ENCODE data around the gene EGFR.

EGFR gene

DNA sequence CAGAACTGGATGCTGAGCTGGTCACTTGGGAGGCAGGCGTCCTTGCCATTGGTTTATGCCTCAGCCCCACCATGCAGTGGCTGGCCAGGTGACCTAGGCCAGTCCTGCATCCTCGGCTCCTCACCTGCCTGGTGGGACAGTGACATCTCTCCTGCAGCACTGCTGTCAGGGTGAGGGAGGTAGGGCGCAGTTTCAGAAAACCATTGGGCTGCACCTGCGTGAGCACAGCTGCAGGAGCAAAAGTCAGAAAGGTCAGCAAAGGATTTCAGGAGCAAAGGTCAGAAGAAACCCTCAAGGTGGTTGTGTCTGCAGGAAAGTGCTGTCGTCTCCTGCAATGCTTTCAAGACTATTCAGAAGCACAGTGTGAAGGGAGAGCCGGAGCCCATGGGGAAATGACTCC lies 48.1 kb downstream of the EGFR start:
- H3K9me3 ChIP-seq (ENCODE audit: control insufficient read depth, low read depth, low read length): no peaks in the 10 kb centered on the region
- no peak overlapping the region for H3K9ac ChIP-seq (ENCODE audit: low read length)
- H3K4me3 ChIP-seq (ENCODE audit: low read length): no peak overlapping the region
- no peaks in the 10 kb centered on the region for H3K27me3 ChIP-seq (ENCODE audit: control insufficient read depth, insufficient read depth, low read length)
- no peak overlapping the region for H3K27ac ChIP-seq (ENCODE audit: low read length)
- H3K4me1 ChIP-seq (ENCODE audit: control insufficient read depth, low read depth, low read length): peaks cover 13% of the 10 kb centered on the region
- H3K36me3 ChIP-seq (ENCODE audit: control insufficient read depth, low read depth, low read length): no peaks in the 10 kb centered on the region

DNA sequence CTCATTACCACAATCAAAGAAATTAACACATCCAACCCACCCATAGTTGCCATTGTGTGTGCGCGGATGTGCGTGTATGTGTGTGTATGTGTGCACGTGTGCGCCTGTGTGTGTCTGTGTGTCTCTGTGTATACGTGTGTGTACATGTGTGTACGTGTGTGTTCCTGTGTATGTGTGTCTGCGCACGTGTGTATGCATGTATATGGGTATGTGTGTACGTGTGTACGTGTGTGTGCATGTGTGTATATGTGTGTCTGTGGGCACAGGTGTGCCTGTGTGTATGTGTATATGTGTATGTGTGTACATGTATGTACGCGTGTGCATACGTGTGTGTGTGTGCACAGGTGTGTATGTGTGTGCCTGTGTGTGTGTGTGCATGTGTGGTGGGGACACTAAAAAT lies 48.9 kb downstream of the EGFR start:
- Histone ChIP-seq H3K27me3 (ENCODE audit: control insufficient read depth, insufficient read depth, low read length) (no peaks in the 10 kb centered on the region), H3K4me1 (ENCODE audit: control insufficient read depth, low read depth, low read length) (peaks cover 13% of the 10 kb centered on the region), H3K9me3 (ENCODE audit: control insufficient read depth, low read depth, low read length) (no peaks in the 10 kb centered on the region), H3K4me3 (ENCODE audit: low read length) (no peak overlapping the region), H3K36me3 (ENCODE audit: control insufficient read depth, low read depth, low read length) (no peaks in the 10 kb centered on the region), H3K9ac (ENCODE audit: low read length) (no peak overlapping the region), H3K27ac (ENCODE audit: low read length) (no peak overlapping the region)

DNA sequence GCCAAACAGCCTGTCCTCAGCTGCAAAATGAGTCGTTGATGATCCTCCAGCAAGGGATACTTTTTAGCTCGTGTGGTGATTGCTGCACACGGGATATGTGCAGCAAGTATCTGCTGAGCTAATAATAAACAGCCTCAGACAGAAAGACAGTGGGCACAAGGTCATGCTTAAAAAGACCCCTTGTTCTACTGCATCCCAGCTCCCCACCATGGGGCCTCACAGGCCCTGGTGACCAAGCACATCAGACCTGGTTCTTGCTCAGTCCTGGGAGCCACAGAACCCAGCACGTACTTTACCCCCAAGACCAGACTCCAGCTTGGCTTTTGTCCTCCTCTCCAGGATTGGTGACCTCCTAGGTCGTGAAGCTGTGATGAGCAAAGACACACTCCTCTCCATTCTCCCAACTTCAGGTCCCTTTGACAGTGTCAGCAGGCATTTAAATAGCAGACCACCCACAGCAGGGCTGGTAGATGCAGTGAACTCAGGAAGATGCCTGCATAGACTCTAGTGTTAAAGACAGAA lies 50.5 kb downstream of the EGFR start:
- no peak overlapping the region for H3K4me3 ChIP-seq (ENCODE audit: low read length)
- no peaks in the 10 kb centered on the region for H3K36me3 ChIP-seq (ENCODE audit: control insufficient read depth, low read depth, low read length)
- peaks cover 13% of the 10 kb centered on the region for H3K4me1 ChIP-seq (ENCODE audit: control insufficient read depth, low read depth, low read length)
- no peaks in the 10 kb centered on the region for H3K9me3 ChIP-seq (ENCODE audit: control insufficient read depth, low read depth, low read length)
- H3K9ac ChIP-seq (ENCODE audit: low read length): no peak overlapping the region
- no peaks in the 10 kb centered on the region for H3K27me3 ChIP-seq (ENCODE audit: control insufficient read depth, insufficient read depth, low read length)
- H3K27ac ChIP-seq (ENCODE audit: low read length): no peak overlapping the region

DNA sequence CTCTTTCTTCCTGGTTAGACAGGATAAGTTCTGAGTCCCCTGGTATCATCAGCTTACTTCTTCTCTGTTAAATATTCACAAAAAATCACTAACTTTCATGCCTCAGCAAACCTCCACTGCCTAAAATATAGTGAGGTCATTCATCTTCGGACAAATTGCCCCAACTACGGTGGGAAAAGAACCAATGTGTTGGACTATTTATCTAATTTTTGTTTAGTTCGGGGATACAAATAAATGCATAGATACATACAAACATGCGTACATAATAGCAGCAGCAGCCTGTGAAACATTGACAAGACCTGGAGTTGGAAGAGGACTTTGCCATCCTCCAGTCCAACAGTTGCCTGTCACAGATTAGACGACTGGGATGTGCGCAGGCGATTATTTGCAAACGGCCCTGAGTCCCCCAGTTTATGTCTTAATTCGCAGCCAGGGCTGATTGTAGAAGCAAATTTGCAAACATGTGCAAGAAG lies 51.5 kb downstream of the EGFR start:
- Histone ChIP-seq H3K27ac (ENCODE audit: low read length) (no peak overlapping the region), H3K36me3 (ENCODE audit: control insufficient read depth, low read depth, low read length) (no peaks in the 10 kb centered on the region), H3K9me3 (ENCODE audit: control insufficient read depth, low read depth, low read length) (no peaks in the 10 kb centered on the region), H3K9ac (ENCODE audit: low read length) (no peak overlapping the region), H3K4me3 (ENCODE audit: low read length) (no peak overlapping the region), H3K27me3 (ENCODE audit: control insufficient read depth, insufficient read depth, low read length) (no peaks in the 10 kb centered on the region), H3K4me1 (ENCODE audit: control insufficient read depth, low read depth, low read length) (peaks cover 13% of the 10 kb centered on the region)

DNA sequence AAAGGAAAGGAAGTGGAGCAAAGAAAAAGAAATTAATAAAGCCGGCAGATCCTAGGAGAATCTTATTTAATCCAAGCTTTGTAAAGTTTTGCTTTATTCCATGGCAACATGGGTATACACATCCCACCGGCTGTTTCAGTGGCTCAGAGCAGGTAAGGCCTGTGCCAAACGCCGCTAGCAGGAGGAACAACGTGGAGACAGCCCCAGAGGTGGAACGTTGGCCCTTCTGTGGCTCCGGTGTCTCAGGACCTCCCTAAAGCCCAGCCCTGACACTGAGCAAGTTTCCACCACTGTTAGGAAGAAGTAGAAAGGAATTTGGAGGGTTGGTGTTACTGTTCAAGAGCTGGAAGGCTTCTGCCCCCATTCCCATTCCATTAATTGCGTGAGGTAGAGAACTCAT lies 52.0 kb downstream of the EGFR start:
- H3K4me1 ChIP-seq (ENCODE audit: control insufficient read depth, low read depth, low read length): peaks cover 8% of the 10 kb centered on the region
- H3K9ac ChIP-seq (ENCODE audit: low read length): no peak overlapping the region

DNA sequence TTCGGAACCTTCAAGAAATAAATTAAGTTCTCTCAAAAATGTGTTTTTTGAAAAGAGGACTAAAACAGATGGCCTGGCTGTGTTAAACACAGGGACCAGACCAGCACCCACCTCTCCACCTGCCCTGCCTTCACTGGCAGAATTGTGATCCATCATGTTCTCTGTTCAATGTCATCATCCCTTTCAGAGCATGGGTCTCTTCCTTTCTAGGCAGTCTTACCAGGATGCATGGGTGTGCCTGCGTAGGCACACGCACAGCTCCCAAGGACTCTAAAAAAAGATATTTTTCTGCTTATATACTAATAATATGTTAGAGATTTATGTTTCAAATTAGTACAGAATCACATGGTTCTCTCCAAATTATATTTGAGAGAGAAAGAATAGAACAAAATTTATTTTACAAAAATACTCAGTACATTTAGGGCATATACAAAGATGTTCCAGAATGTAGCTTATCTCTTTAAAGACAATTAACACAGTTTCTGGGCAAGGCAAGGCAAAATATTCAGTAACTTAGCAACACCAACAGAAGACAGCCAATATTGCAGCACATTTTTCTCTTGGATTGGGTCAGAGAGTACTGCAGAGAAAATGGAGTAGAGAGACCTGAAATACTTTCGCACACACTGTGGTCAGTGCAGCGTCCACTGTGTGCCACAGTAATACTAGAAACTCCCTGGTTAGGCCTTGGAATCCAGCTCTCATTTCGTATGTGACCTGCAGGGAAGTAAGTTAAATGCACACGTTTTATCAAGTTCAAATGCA lies 52.8 kb downstream of the EGFR start:
- Histone ChIP-seq H3K9ac (ENCODE audit: low read length) (no peak overlapping the region), H3K36me3 (ENCODE audit: control insufficient read depth, low read depth, low read length) (no peaks in the 10 kb centered on the region), H3K4me3 (ENCODE audit: low read length) (no peak overlapping the region), H3K27me3 (ENCODE audit: control insufficient read depth, insufficient read depth, low read length) (no peaks in the 10 kb centered on the region), H3K27ac (ENCODE audit: low read length) (no peak overlapping the region), H3K9me3 (ENCODE audit: control insufficient read depth, low read depth, low read length) (no peaks in the 10 kb centered on the region), H3K4me1 (ENCODE audit: control insufficient read depth, low read depth, low read length) (peaks cover 1% of the 10 kb centered on the region)

More for the DNA sequence above, 52.0 kb downstream of the EGFR start:
- Histone ChIP-seq H3K9me3 (ENCODE audit: control insufficient read depth, low read depth, low read length) (no peaks in the 10 kb centered on the region), H3K27me3 (ENCODE audit: control insufficient read depth, insufficient read depth, low read length) (no peaks in the 10 kb centered on the region), H3K27ac (ENCODE audit: low read length) (no peak overlapping the region), H3K36me3 (ENCODE audit: control insufficient read depth, low read depth, low read length) (no peaks in the 10 kb centered on the region), H3K4me3 (ENCODE audit: low read length) (no peak overlapping the region)

DNA sequence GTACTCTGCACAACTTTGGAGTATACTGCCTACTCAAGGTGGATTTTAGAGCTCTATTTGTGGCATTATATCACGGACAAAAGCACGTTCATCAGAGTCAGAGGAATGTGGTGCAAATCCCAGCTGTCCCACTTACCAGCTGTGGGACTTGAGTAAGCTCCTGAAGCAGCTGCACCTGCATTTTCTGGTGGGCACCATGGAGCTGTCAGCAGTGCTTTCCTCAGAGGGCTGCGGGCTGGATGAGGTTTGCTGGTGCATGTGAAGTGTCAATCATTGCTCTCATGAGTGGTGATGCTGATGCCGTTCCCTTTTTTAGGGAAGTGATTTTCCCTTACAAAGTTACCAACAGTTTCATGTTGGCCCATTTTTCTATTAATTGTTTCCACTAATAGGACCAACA lies 53.4 kb downstream of the EGFR start:
- Histone ChIP-seq H3K27ac (ENCODE audit: low read length) (no peak overlapping the region), H3K36me3 (ENCODE audit: control insufficient read depth, low read depth, low read length) (no peaks in the 10 kb centered on the region), H3K27me3 (ENCODE audit: control insufficient read depth, insufficient read depth, low read length) (no peaks in the 10 kb centered on the region), H3K9me3 (ENCODE audit: control insufficient read depth, low read depth, low read length) (no peaks in the 10 kb centered on the region), H3K4me3 (ENCODE audit: low read length) (no peak overlapping the region), H3K9ac (ENCODE audit: low read length) (no peak overlapping the region), H3K4me1 (ENCODE audit: control insufficient read depth, low read depth, low read length) (no peaks in the 10 kb centered on the region)

DNA sequence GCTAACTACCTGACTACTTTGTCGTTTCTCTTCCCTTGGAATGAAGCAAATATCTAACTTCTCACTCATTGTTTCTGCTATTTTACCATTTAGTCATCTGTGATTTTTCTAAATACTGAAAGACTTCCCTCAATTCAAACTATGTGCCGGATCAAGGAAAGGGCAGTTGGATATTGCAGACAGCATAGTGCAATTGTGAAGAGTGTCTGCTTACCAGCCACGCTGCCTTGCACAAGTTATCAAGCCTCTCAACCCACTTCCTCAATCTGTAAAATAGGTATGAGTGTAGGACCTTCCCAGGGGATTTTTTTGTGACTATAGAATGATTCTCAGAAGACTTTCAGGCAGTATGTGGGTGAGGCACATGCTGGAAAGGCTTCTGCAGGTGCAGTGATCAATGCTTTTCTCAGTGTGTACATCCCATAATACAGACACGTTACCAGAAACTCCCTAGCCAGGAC lies 54.3 kb downstream of the EGFR start:
- Histone ChIP-seq H3K27ac (ENCODE audit: low read length) (no peak overlapping the region), H3K36me3 (ENCODE audit: control insufficient read depth, low read depth, low read length) (no peaks in the 10 kb centered on the region), H3K4me1 (ENCODE audit: control insufficient read depth, low read depth, low read length) (no peaks in the 10 kb centered on the region), H3K27me3 (ENCODE audit: control insufficient read depth, insufficient read depth, low read length) (no peaks in the 10 kb centered on the region), H3K9ac (ENCODE audit: low read length) (no peak overlapping the region), H3K9me3 (ENCODE audit: control insufficient read depth, low read depth, low read length) (no peaks in the 10 kb centered on the region), H3K4me3 (ENCODE audit: low read length) (no peak overlapping the region)

DNA sequence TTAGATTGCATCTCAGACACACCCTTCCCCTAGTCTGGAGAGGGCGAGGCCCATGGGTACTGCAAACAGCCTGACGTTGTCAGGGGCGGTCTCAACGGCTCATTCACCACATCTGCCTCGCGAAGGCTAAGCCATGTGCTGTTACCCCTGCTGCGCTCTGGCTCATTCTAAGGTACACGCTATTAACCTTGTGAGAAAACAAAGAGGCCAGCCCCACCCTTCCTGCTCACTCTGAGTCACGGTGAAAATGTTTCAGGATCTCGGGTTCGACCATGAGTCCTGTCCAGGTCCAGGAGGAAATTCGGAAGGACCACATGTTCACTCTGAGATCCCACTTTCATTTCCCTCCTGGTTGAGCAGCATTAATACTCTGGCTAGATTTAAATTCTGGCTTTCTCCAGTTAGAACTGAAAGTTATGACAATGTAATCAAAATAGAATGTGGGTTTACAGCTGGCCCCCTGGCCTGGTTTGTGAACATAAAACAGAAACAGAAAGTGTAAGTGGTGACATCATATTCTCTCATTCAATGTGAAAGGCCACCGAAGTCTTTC lies 55.2 kb downstream of the EGFR start:
- no peaks in the 10 kb centered on the region for H3K36me3 ChIP-seq (ENCODE audit: control insufficient read depth, low read depth, low read length)
- H3K4me1 ChIP-seq (ENCODE audit: control insufficient read depth, low read depth, low read length): no peaks in the 10 kb centered on the region
- H3K9me3 ChIP-seq (ENCODE audit: control insufficient read depth, low read depth, low read length): no peaks in the 10 kb centered on the region
- no peak overlapping the region for H3K4me3 ChIP-seq (ENCODE audit: low read length)
- no peak overlapping the region for H3K9ac ChIP-seq (ENCODE audit: low read length)
- H3K27ac ChIP-seq (ENCODE audit: low read length): no peak overlapping the region
- no peaks in the 10 kb centered on the region for H3K27me3 ChIP-seq (ENCODE audit: control insufficient read depth, insufficient read depth, low read length)

DNA sequence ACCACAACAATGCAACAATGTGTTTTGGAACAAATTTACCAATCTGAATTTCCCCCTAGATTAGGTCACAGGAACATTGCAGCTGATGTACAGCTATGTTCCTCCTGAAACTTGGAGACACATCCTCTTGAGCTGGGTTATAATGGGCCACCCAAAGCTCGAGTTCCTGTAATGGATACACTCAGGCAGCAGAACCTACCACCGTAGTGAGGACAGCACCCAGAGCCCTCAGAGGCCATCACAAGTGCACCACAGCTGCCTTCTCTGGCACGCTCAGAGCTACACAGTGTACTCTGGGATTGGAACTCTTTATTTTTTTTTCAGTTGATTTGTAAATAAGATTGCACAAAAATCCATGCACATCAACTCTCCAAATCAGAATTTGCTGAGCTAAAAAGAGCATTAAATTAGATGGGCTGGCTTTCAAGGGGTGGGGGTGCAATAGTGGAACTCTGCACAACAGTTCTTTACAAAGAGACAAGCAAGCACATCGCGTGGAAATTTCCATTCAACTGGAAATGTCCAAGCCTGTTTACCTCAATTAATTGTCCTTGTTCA lies 56.7 kb downstream of the EGFR start:
- Histone ChIP-seq H3K36me3 (ENCODE audit: control insufficient read depth, low read depth, low read length) (no peaks in the 10 kb centered on the region), H3K27ac (ENCODE audit: low read length) (no peak overlapping the region), H3K4me3 (ENCODE audit: low read length) (no peak overlapping the region), H3K9ac (ENCODE audit: low read length) (no peak overlapping the region), H3K27me3 (ENCODE audit: control insufficient read depth, insufficient read depth, low read length) (no peaks in the 10 kb centered on the region), H3K4me1 (ENCODE audit: control insufficient read depth, low read depth, low read length) (no peaks in the 10 kb centered on the region), H3K9me3 (ENCODE audit: control insufficient read depth, low read depth, low read length) (no peaks in the 10 kb centered on the region)

DNA sequence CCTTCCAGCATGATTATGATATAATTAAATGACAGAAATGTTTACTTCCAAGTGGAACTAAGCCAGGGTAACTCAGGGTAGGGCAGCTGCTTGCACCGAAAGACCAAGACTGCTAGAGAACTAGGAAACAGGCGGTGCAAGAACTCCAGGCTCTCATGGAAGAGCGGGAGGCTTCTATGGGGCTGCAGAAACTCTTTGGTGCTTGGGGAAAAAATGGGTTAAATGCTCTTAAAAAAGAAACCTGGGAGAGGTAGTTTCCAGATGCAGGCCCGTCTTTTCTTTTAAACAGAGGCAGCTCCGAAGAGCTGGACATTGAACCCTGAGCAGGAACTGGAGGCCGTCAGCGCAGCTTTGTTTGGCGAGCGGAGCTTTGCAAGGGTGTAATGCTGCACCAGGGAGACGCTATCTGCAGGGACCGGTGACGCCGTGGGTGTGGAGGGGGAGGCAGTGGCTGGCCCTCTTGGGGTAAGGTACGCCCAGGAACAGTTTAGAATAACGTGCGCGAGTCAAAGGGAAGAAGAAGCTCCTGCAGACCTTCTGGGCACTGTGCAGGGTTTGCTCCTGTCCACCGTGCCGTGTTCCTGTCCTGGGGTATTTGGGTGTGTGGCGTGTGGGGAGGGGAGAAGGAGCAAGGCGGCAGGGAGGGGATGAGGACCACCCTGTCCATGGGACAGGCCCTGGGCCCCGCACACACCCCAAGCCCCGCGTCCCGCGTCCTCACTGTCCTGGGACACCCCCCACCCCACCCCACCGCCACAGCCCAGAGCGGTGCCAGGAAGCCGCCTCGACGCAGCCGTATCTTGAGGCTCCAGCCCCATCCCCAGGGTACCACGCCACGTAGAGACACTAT lies 59.0 kb downstream of the EGFR start:
- no peak overlapping the region for H3K9ac ChIP-seq (ENCODE audit: low read length)
- H3K36me3 ChIP-seq (ENCODE audit: control insufficient read depth, low read depth, low read length): no peaks in the 10 kb centered on the region
- no peak overlapping the region for H3K4me3 ChIP-seq (ENCODE audit: low read length)
- no peak overlapping the region for H3K27ac ChIP-seq (ENCODE audit: low read length)
- H3K4me1 ChIP-seq (ENCODE audit: control insufficient read depth, low read depth, low read length): no peaks in the 10 kb centered on the region
- no peaks in the 10 kb centered on the region for H3K27me3 ChIP-seq (ENCODE audit: control insufficient read depth, insufficient read depth, low read length)
- no peaks in the 10 kb centered on the region for H3K9me3 ChIP-seq (ENCODE audit: control insufficient read depth, low read depth, low read length)

Measured in iPS-18a (cell line).